Testis (tissue), 2 donors: Measurements from ENCODE around the gene NECTIN1.

ENCODE experiments used
- CTCF ChIP-seq, 3 experiments: fragments of 450-650 bp in 2 of 3; fragments of 200-600 bp in 1 of 3; sonication (generic) in 1 of 3; IDR thresholded peaks; one replicate each; pipeline ENCODE4 v1.5.1; 2016 to 2019; ENCODE audit warnings: antibody characterized with exemption in 3 of 3, mild to moderate bottlenecking in 2 of 3, moderate library complexity in 1 of 3
- POLR2A ChIP-seq: fragments of 450-650 bp; IDR thresholded peaks from one replicate; pipeline ENCODE4 v1.6.1; 2017; ENCODE audit warnings: antibody characterized with exemption, mild to moderate bottlenecking, moderate library complexity

- TF ChIP-seq CTCF (IDR thresholded peaks at IDR 0.05) (no peak), POLR2A (no peak)
Observed at GRCh38 chr11:119643876-119644225, 85.1 kb downstream of the NECTIN1 start.
